Transverse colon (tissue), 3 donors: ENCODE measurements around the gene TFAM.

Experiments used
- CTCF ChIP-seq, 5 experiments: fragments of 200-600 bp in 3 of 5; fragments of 450-650 bp in 2 of 5; sonication (generic) in 3 of 5; IDR thresholded peaks; 1 replicate in 2 of 5; 2 replicates in 3 of 5; pipeline ENCODE4 v1.5.1; 2016 to 2017; ENCODE audit warnings: antibody characterized with exemption in 5 of 5, inconsistent platforms in 3 of 5, mild to moderate bottlenecking in 2 of 5, moderate library complexity in 1 of 5
- POLR2A ChIP-seq: fragments of 450-650 bp; IDR thresholded peaks from one replicate; pipeline ENCODE4 v1.6.1; 2016; ENCODE audit warnings: antibody characterized with exemption, mild to moderate bottlenecking, moderate library complexity

- TF ChIP-seq CTCF (IDR thresholded peaks at IDR 0.05) (no peak), POLR2A (no peak)
Measured at GRCh38 chr10:58440484-58440883, 55.3 kb downstream of the TFAM start.
